Astrocyte of the spinal cord (primary cell): ENCODE measurements around the gene DENND2A.
"Not testable (repeated sequence)": the region's sequence is repeated elsewhere in the genome, so short reads cannot be mapped to it uniquely, and the experiment has no call there.

Experiments
- DNase-seq: peaks from one replicate; pipeline ENCODE4 v3.0.0; 2011; ENCODE audit warnings: low read depth, low spot score
- H3K4me3 ChIP-seq: 2 replicates; pipeline ENCODE4 v1.5.1; 2011; ENCODE audit warnings: low read depth, mild to moderate bottlenecking, low read length, moderate library complexity
- CTCF ChIP-seq: IDR thresholded peaks from 2 replicates; pipeline ENCODE4 v1.5.1; 2012; ENCODE audit warnings: low read depth, mild to moderate bottlenecking, low read length, inconsistent platforms
- in situ Hi-C: cut with HindIII; loops from 2 replicates; pipeline ENCODE4 v1.10.0; 2017; ENCODE audit warnings: low sequenced_read_pairs

The DENND2A gene

GRCh38 chr7:140668641-140669040 is 28.0 kb upstream of the DENND2A start:
- TF ChIP-seq CTCF: no peak
- in situ Hi-C loops: no loop called here
- no peak overlapping the region for H3K4me3 ChIP-seq
- no peak for DNase-seq

DNA sequence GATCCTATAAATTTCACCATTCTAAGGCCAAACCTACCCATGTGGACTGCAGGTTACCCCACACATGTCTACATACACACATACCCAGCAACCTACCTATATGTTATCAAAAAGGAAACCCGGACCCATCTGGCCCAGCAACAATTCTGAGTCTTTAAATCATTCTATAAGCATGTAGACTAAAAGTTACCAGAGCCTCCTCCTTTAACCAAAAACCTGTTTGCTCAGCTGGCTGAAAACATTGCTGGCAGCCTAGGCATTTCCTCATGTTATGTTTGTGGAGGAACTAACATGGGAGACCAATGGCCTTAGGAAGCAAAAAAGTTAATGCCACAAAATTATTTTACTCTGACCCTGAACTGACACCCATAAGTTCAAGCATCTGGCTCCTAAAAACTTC is 26.9 kb upstream of the DENND2A start:
- TF ChIP-seq CTCF: no peak
- no peak for DNase-seq
- H3K4me3 ChIP-seq: no peak overlapping the region
- in situ Hi-C loops: no loop called here

- DNase-seq, in situ Hi-C loops, H3K4me3 ChIP-seq: not testable (repeated sequence)
These were observed 22.3 kb upstream of the DENND2A start for GRCh38 chr7:140662938-140663337.

DNA sequence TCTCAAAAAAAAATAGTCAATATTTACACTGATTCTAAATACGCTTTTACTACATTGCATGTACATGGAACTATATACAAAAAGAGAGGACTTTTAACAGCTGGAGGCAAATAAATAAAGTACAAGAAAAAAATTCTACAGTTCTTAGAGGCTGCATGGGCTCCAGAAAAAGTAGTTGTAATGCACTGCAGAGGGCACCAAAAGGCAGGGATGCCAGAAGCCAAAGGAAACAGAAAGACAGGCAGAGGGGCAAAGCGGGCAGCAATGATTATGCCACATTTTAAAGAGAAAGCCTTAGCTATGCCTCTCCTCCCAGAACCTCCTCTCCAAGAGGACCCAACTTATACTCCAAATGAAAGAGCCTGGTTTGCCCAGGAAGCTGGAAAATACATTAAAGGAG is 20.5 kb upstream of the DENND2A start:
- no peak overlapping the region for H3K4me3 ChIP-seq
- in situ Hi-C loops: no loop called here
- no peak for DNase-seq
- peak; percentile 27 for TF ChIP-seq CTCF

- no peak for DNase-seq
- no peak overlapping the region for H3K4me3 ChIP-seq
- in situ Hi-C loops: no loop called here
- TF ChIP-seq CTCF: no peak
These were observed 19.2 kb upstream of the DENND2A start for GRCh38 chr7:140659856-140660255.

GRCh38 chr7:140657891-140658290 is 17.3 kb upstream of the DENND2A start:
- no peak for TF ChIP-seq CTCF
- in situ Hi-C loops: no loop called here
- DNase-seq: no peak
- H3K4me3 ChIP-seq: no peak overlapping the region

DNA sequence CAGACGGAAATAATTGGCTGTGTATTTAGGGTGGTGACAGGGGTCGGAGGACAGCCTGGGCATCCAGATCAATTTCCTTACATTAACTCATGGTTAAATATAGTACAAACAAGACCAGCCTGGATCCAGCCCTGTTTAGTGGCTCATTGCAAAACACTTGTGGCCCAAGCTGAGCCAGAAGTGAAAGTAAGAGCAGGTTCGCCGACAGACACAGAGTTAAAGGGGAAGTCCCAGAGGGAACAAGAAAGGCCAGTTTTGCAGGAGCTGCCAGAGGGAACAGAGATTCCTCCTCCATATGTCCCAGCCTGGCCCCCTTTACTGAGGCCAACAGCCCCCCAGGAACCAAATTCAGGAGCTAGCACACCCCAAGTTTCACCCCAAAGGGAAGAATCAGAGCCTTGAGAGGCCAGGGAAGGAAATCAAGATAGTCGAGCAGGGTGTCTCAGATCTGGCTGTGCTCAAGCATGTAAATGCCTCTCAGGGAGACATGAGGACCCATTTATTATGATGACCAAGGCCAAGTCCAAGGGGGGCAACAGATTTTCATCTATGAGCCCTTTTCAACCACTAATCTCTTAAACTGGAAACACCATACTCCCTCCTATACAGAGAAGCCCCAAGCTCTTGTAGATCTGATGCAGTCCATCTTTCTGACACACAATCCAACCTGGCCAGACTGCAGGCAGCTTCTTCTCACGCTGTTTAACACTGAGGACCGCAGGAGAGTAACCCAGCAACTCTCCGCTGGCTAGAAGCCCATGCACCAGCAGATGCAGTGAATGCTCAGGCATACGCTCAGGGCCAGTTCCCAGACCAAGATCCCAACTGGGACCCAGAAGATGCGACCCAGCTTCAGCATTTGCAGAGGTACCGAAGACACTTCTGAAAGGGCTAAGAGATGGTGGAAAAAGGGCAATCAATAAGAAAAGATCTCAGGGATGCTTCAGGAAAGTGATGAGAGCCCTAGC is 16.2 kb upstream of the DENND2A start:
- TF ChIP-seq CTCF: no peak
- DNase-seq: peak; percentile 49
- in situ Hi-C loops: no loop called here
- H3K4me3 ChIP-seq: no peak overlapping the region
